Keratinocyte (primary cell): Measurements from ENCODE around the gene PRM2. TPM values are rescaled to one million over a fixed set of nuclear protein-coding genes. Genes with fewer than 3 reads are reported as not detected.

Experiments
- DNase-seq: peaks from one replicate; pipeline ENCODE4 v3.0.0-alpha.2; 2011; ENCODE audit warnings: low read depth, missing footprints, low spot score
- FAIRE-seq: peaks from 2 replicates; lab custom pipeline; 2011; peaks lifted over from hg19 to GRCh38; lab: Jason Lieb, UNC
- H2AFZ ChIP-seq: 2 replicates; pipeline ENCODE4 v1.6.0; 2012; ENCODE audit warnings: low read length, control low read depth, inconsistent platforms; ENCODE audit not compliant: control insufficient read depth
- H3K27ac ChIP-seq: 2 replicates; pipeline ENCODE4 v1.5.1; 2011; ENCODE audit warnings: low read length; ENCODE audit not compliant: control insufficient read depth, insufficient read depth
- H3K27me3 ChIP-seq: 3 replicates; pipeline ENCODE4 v1.6.0; 2011; ENCODE audit warnings: low read length; ENCODE audit not compliant: control insufficient read depth, insufficient read depth; ENCODE audit errors: extremely low read depth
- H3K36me3 ChIP-seq, 2 experiments: 2 replicates in 1 of 2; 3 replicates in 1 of 2; pipeline ENCODE4 v1.5.1; 2011; ENCODE audit warnings: low read length in 2 of 2, mild to moderate bottlenecking in 1 of 2; ENCODE audit not compliant: control insufficient read depth in 2 of 2, insufficient read depth in 2 of 2; ENCODE audit errors: extremely low read depth in 1 of 2
- H3K4me1 ChIP-seq: 3 replicates; pipeline ENCODE4 v1.5.1; 2011; ENCODE audit warnings: low read length; ENCODE audit not compliant: control insufficient read depth, insufficient read depth; ENCODE audit errors: extremely low read depth
- H3K4me2 ChIP-seq: 3 replicates; pipeline ENCODE4 v1.6.0; 2011; ENCODE audit warnings: low read depth, low read length; ENCODE audit not compliant: control insufficient read depth, insufficient read depth; ENCODE audit errors: extremely low read depth
- H3K4me3 ChIP-seq, 3 experiments: fragments of 200-600 bp in 1 of 3; sonication (generic) in 1 of 3; 2 replicates in 2 of 3; 3 replicates in 1 of 3; pipeline ENCODE4 v1.5.1; 2011 to 2016; ENCODE audit warnings: low read length in 3 of 3, mild to moderate bottlenecking in 3 of 3, control low read depth in 2 of 3, inconsistent platforms in 1 of 3, low read depth in 1 of 3, mixed read lengths in 1 of 3, mixed run types in 1 of 3, moderate library complexity in 1 of 3; ENCODE audit not compliant: control insufficient read depth in 2 of 3, insufficient read depth in 2 of 3; ENCODE audit errors: extremely low read depth in 1 of 3
- H3K79me2 ChIP-seq: 2 replicates; pipeline ENCODE4 v1.6.0; 2012; ENCODE audit warnings: low read length; ENCODE audit not compliant: control insufficient read depth, insufficient read depth
- H3K9ac ChIP-seq: 3 replicates; pipeline ENCODE4 v1.6.0; 2011; ENCODE audit warnings: low read length; ENCODE audit not compliant: control insufficient read depth, insufficient read depth; ENCODE audit errors: extremely low read depth
- H3K9me1 ChIP-seq: 3 replicates; pipeline ENCODE4 v1.6.0; 2011; ENCODE audit warnings: low read length; ENCODE audit not compliant: control insufficient read depth, insufficient read depth; ENCODE audit errors: extremely low read depth
- H3K9me3 ChIP-seq: 2 replicates; pipeline ENCODE4 v1.5.1; 2012; ENCODE audit warnings: low read depth, low read length; ENCODE audit not compliant: control insufficient read depth
- H4K20me1 ChIP-seq: 3 replicates; pipeline ENCODE4 v1.6.0; 2011; ENCODE audit warnings: low read length; ENCODE audit not compliant: control insufficient read depth, insufficient read depth; ENCODE audit errors: extremely low read depth
- CTCF ChIP-seq, 3 experiments: IDR thresholded peaks in 1 of 3; conservative IDR thresholded peaks in 1 of 3; optimal IDR thresholded peaks in 1 of 3; 2 replicates in 2 of 3; 3 replicates in 1 of 3; pipeline versions ENCODE3 to v1.5.1; 2011; ENCODE audit warnings: low read length in 3 of 3, mild to moderate bottlenecking in 3 of 3, moderate library complexity in 2 of 3, control low read depth in 1 of 3, inconsistent platforms in 1 of 3; ENCODE audit not compliant: insufficient read depth in 2 of 3; ENCODE audit errors: extremely low read depth in 1 of 3
- EZH2 ChIP-seq: IDR thresholded peaks from one replicate; pipeline ENCODE4 v1.6.1; 2012; ENCODE audit warnings: inconsistent platforms, mild to moderate bottlenecking, low read length, moderate library complexity
- dilution Hi-C: fragments of 300-500 bp; cut with MboI; formaldehyde crosslinking; loops from one replicate; pipeline ENCODE4 v1.7.0; 2020; ENCODE audit warnings: low sequenced_read_pairs; ENCODE audit not compliant: extremely low pct_ligation_motif_present
- polyA plus RNA-seq, 5 experiments: library from polyadenylated mRNA; depleted of rRNA in 3 of 5; stranded (reverse) in 3 of 5; stranded (forward) in 1 of 5; unstranded in 1 of 5; fragments of >200 nt; gene quantifications; 1 replicate in 1 of 5; 2 replicates in 3 of 5; 3 replicates in 1 of 5; pipeline versions ENCODE4 v1.2.1 to v1.2.3, GENCODE V29; 2011 to 2012; ENCODE audit warnings: missing spikeins in 2 of 5, low read depth in 1 of 5, low replicate concordance in 1 of 5

PRM2 gene
- polyA plus RNA-seq, 1 donor (not counting 4 experiments of a cell fraction or from before 2014, with no cell fraction given), result not detected

DNA sequence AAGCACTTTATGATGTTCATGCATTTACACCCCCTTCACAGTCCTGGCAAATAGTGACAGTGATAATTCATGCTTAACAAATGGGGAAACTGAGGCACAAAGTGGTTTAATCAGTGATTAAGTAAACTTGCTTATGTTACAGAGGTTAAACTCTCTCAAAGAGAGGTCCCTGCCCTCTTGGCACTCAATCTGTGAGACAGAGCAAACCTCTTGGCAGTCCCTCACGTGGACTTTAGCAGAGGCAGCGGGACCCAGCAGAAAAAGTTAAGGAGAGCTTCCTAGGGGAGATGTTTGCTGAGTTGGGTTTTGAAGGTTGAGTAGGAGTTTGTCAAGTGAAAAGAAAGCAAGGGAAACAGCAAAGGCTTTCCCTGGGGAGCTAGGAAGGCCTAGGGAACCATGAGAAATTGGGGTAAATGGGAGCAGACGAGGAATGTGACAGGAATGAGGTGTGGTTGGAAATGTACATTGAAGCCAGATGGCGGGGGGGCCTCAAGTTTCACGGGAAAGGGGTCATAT lies 31.0 kb downstream of the PRM2 start:
- no peaks in the 10 kb centered on the region for H3K79me2 ChIP-seq
- no peaks in the 10 kb centered on the region for H4K20me1 ChIP-seq
- no peak overlapping the region for H3K4me3 ChIP-seq
- dilution Hi-C loops, result no loop called here
- FAIRE-seq (no peak), DNase-seq (no peak)
- no peaks in the 10 kb centered on the region for H3K27me3 ChIP-seq
- no peaks in the 10 kb centered on the region for H3K4me1 ChIP-seq
- H3K9me3 ChIP-seq, result no peaks in the 10 kb centered on the region
- H2AFZ ChIP-seq, result no peak overlapping the region
- H3K9ac ChIP-seq, result no peak overlapping the region
- H3K27ac ChIP-seq, result no peak overlapping the region
- no peaks in the 10 kb centered on the region for H3K36me3 ChIP-seq
- no peak for TF ChIP-seq EZH2
- no peak for TF ChIP-seq CTCF (optimal IDR thresholded peaks at IDR 0.05 in 1 of 3, IDR thresholded peaks at IDR 0.05 in 1 of 3, conservative IDR thresholded peaks at IDR 0.05 in 1 of 3; ENCODE audit: extremely low read depth in 1 of 3, insufficient read depth in 2 of 3, low read length in 3 of 3)
- H3K4me2 ChIP-seq, result no peak overlapping the region
- H3K9me1 ChIP-seq, result no peaks in the 10 kb centered on the region

GRCh38 chr16:11242658-11243057 lies 33.6 kb downstream of the PRM2 start:
- H2AFZ ChIP-seq, result no peak overlapping the region
- no peaks in the 10 kb centered on the region for H4K20me1 ChIP-seq
- no peaks in the 10 kb centered on the region for H3K4me1 ChIP-seq
- no peak overlapping the region for H3K9ac ChIP-seq
- no peaks in the 10 kb centered on the region for H3K36me3 ChIP-seq
- TF ChIP-seq CTCF (optimal IDR thresholded peaks at IDR 0.05 in 1 of 3, IDR thresholded peaks at IDR 0.05 in 1 of 3, conservative IDR thresholded peaks at IDR 0.05 in 1 of 3; ENCODE audit: extremely low read depth in 1 of 3, insufficient read depth in 2 of 3, low read length in 3 of 3), result no peak
- no peak for TF ChIP-seq EZH2
- FAIRE-seq (no peak), DNase-seq (no peak)
- no peaks in the 10 kb centered on the region for H3K79me2 ChIP-seq
- H3K27me3 ChIP-seq, result no peaks in the 10 kb centered on the region
- no peaks in the 10 kb centered on the region for H3K9me3 ChIP-seq
- no peak overlapping the region for H3K4me3 ChIP-seq
- H3K4me2 ChIP-seq, result no peak overlapping the region
- H3K27ac ChIP-seq, result no peak overlapping the region
- dilution Hi-C loops, result no loop called here
- no peaks in the 10 kb centered on the region for H3K9me1 ChIP-seq
